IPS-NIHi7 (cell line): ENCODE measurements around the gene SSUH2.

ENCODE experiments used
- DNase-seq: peaks from one replicate; pipeline ENCODE4 v3.0.0; 2012; ENCODE audit warnings: mixed read lengths; ENCODE audit errors: extremely low spot score

The SSUH2 gene

GRCh38 chr3:8641472-8641871 lies 3.1 kb downstream of the SSUH2 start:
- DNase-seq = no peak

- no peak for DNase-seq
These were observed 4.4 kb downstream of the SSUH2 start for GRCh38 chr3:8640223-8640622.

- DNase-seq = no peak
These were observed 5.0 kb downstream of the SSUH2 start for GRCh38 chr3:8639659-8640000.

- DNase-seq = no peak
These were observed 5.5 kb downstream of the SSUH2 start for GRCh38 chr3:8638994-8639658.

GRCh38 chr3:8637348-8637747 lies 7.2 kb downstream of the SSUH2 start:
- no peak for DNase-seq

- peak; percentile 43 for DNase-seq
These were observed 9.0 kb downstream of the SSUH2 start for GRCh38 chr3:8635631-8636030.

GRCh38 chr3:8635125-8635524 lies 9.5 kb downstream of the SSUH2 start:
- no peak for DNase-seq

GRCh38 chr3:8632402-8633237 lies 12.0 kb downstream of the SSUH2 start:
- DNase-seq = no peak

- DNase-seq = no peak
These were observed 12.9 kb downstream of the SSUH2 start for GRCh38 chr3:8631661-8632060.

GRCh38 chr3:8629151-8630021 lies 15.2 kb downstream of the SSUH2 start:
- DNase-seq = no peak

GRCh38 chr3:8627949-8628348 lies 16.6 kb downstream of the SSUH2 start:
- DNase-seq = no peak

- no peak for DNase-seq
These were observed 17.2 kb downstream of the SSUH2 start for GRCh38 chr3:8627201-8627940.

- DNase-seq = no peak
These were observed 18.6 kb downstream of the SSUH2 start for GRCh38 chr3:8625991-8626390.

GRCh38 chr3:8624612-8625011 lies 20.0 kb downstream of the SSUH2 start:
- no peak for DNase-seq

- DNase-seq = no peak
These were observed 20.9 kb downstream of the SSUH2 start for GRCh38 chr3:8623741-8624140.

GRCh38 chr3:8622873-8623691 lies 21.5 kb downstream of the SSUH2 start:
- peak; percentile 95 for DNase-seq

- DNase-seq = no peak
These were observed 22.7 kb downstream of the SSUH2 start for GRCh38 chr3:8621872-8622271.

- DNase-seq = no peak
These were observed 23.5 kb downstream of the SSUH2 start for GRCh38 chr3:8621141-8621540.

GRCh38 chr3:8619548-8619947 lies 25.1 kb downstream of the SSUH2 start:
- DNase-seq = no peak

GRCh38 chr3:8618950-8619349 lies 25.6 kb downstream of the SSUH2 start:
- DNase-seq = no peak

GRCh38 chr3:8617921-8618320 lies 26.7 kb downstream of the SSUH2 start:
- DNase-seq = no peak
